Endothelial cell of umbilical vein (primary cell): ENCODE data around the gene RPSA. TPM values are rescaled to one million over a fixed set of nuclear protein-coding genes. Genes with fewer than 3 reads are reported as not detected.

Source experiments
- BruUV-seq: library from RNA; stranded (reverse); fragments of 400-500 nt; replicated peaks from 2 replicates; lab custom pipeline; 2021; lab: Mats Ljungman, UMichigan
- CTCF ChIA-PET: fragments of 300-600, 350-600 bp; sonication (Branson Sonifier 250); formaldehyde crosslinking; loops from one replicate; lab custom pipeline; 2021; ENCODE audit warnings: antibody characterized with exemption, inconsistent platforms; lab: Charles Lee
- POLR2A ChIA-PET: fragments of 300-600, 350-600 bp; sonication (Branson Sonifier 250); formaldehyde crosslinking; loops from one replicate; lab custom pipeline; 2021; ENCODE audit warnings: antibody characterized with exemption, inconsistent platforms; lab: Charles Lee
- DNase-seq: peaks from one replicate; pipeline ENCODE4 v3.0.0-alpha.2; 2011; ENCODE audit warnings: low read depth, low spot score
- FAIRE-seq: peaks from 2 replicates; lab custom pipeline; 2011; peaks lifted over from hg19 to GRCh38; lab: Jason Lieb, UNC
- H2AFZ ChIP-seq: 2 replicates; pipeline ENCODE4 v1.6.0; 2012; ENCODE audit warnings: low read depth, low read length, control low read depth, inconsistent platforms
- H3K27ac ChIP-seq: 2 replicates; pipeline ENCODE4 v1.5.1; 2011; ENCODE audit warnings: low read depth, mild to moderate bottlenecking, control low read depth, low read length, moderate library complexity; ENCODE audit not compliant: insufficient read depth
- H3K27me3 ChIP-seq, 2 experiments: 2 replicates each; pipeline versions ENCODE4 v1.6.0 to v1.6.1; 2011; ENCODE audit warnings: low read length in 2 of 2, mixed read lengths in 1 of 2; ENCODE audit not compliant: control insufficient read depth in 2 of 2, insufficient read depth in 2 of 2
- H3K36me3 ChIP-seq, 2 experiments: 2 replicates in 1 of 2; 3 replicates in 1 of 2; pipeline ENCODE4 v1.5.1; 2011; ENCODE audit warnings: low read length in 2 of 2, mild to moderate bottlenecking in 1 of 2, moderate library complexity in 1 of 2; ENCODE audit not compliant: control insufficient read depth in 2 of 2, insufficient read depth in 2 of 2; ENCODE audit errors: extremely low read depth in 1 of 2
- H3K4me1 ChIP-seq: 3 replicates; pipeline ENCODE4 v1.5.1; 2011; ENCODE audit warnings: mild to moderate bottlenecking, low read length; ENCODE audit not compliant: control insufficient read depth, insufficient read depth; ENCODE audit errors: extremely low read depth
- H3K4me2 ChIP-seq: 2 replicates; pipeline ENCODE4 v1.6.1; 2011; ENCODE audit warnings: low read length, control low read depth, mixed read lengths; ENCODE audit not compliant: insufficient read depth
- H3K4me3 ChIP-seq, 3 experiments: fragments of 200-600 bp in 1 of 3; sonication (generic), shearing (Covaris generic) in 1 of 3; replicated peaks in 1 of 3; 2 replicates each; pipeline ENCODE4 v1.5.1; 2011 to 2016; ENCODE audit warnings: control low read depth in 3 of 3, low read length in 3 of 3, mild to moderate bottlenecking in 2 of 3, inconsistent platforms in 1 of 3, low read depth in 1 of 3, moderate library complexity in 1 of 3; ENCODE audit not compliant: insufficient read depth in 1 of 3
- H3K79me2 ChIP-seq: 2 replicates; pipeline ENCODE4 v1.6.0; 2012; ENCODE audit warnings: low read length, inconsistent platforms; ENCODE audit not compliant: control insufficient read depth, insufficient read depth
- H3K9ac ChIP-seq: replicated peaks from 2 replicates; pipeline ENCODE3; 2011; ENCODE audit warnings: low read length, control low read depth; ENCODE audit not compliant: insufficient read depth; ENCODE audit errors: extremely low read depth
- H3K9me1 ChIP-seq: replicated peaks from 3 replicates; pipeline ENCODE4 v1.6.0; 2011; ENCODE audit warnings: mild to moderate bottlenecking, low read length; ENCODE audit not compliant: control insufficient read depth, insufficient read depth; ENCODE audit errors: extremely low read depth
- H3K9me3 ChIP-seq: replicated peaks from 2 replicates; pipeline ENCODE4 v1.5.1; 2012; ENCODE audit warnings: low read length, inconsistent platforms; ENCODE audit not compliant: control insufficient read depth, insufficient read depth
- H4K20me1 ChIP-seq: replicated peaks from 2 replicates; pipeline ENCODE3; 2011; ENCODE audit warnings: mild to moderate bottlenecking, low read length; ENCODE audit not compliant: control insufficient read depth, insufficient read depth; ENCODE audit errors: extremely low read depth
- CTCF ChIP-seq, 2 donors: IDR thresholded peaks; 1 replicate in 1 of 2; 2 replicates in 1 of 2; pipeline ENCODE4 v1.5.1; 2011; ENCODE audit warnings: low read length in 2 of 2, mild to moderate bottlenecking in 2 of 2, moderate library complexity in 2 of 2, control low read depth in 1 of 2, inconsistent platforms in 1 of 2, low read depth in 1 of 2; ENCODE audit not compliant: insufficient read depth in 1 of 2; ENCODE audit errors: extremely low read depth in 1 of 2
- EZH2 ChIP-seq: IDR thresholded peaks from 2 replicates; pipeline ENCODE4 v1.6.1; 2012; ENCODE audit warnings: borderline replicate concordance, low read depth, mild to moderate bottlenecking, moderate library complexity, low read length, inconsistent platforms; ENCODE audit not compliant: severe bottlenecking
- FOS ChIP-seq: IDR thresholded peaks from 2 replicates; pipeline ENCODE4 v1.6.1; 2011; ENCODE audit warnings: mild to moderate bottlenecking, low read length, moderate library complexity, borderline replicate concordance; ENCODE audit not compliant: insufficient read depth
- GATA2 ChIP-seq: IDR thresholded peaks from 2 replicates; pipeline ENCODE4 v1.7.0; 2011; ENCODE audit warnings: low read depth, mild to moderate bottlenecking, moderate library complexity, mixed read lengths, low read length; ENCODE audit not compliant: insufficient read length, insufficient read depth
- JUN ChIP-seq: IDR thresholded peaks from 2 replicates; pipeline ENCODE4 v1.6.1; 2011; ENCODE audit warnings: borderline replicate concordance, low read depth; ENCODE audit not compliant: insufficient read length, insufficient read depth
- MAX ChIP-seq: IDR thresholded peaks from 2 replicates; pipeline ENCODE4 v1.6.1; 2011; ENCODE audit not compliant: insufficient read depth, insufficient read length
- MYC ChIP-seq: IDR thresholded peaks from one replicate; pipeline ENCODE4 v1.6.1; 2011; ENCODE audit warnings: mild to moderate bottlenecking, low read depth, low read length
- POLR2A ChIP-seq: IDR thresholded peaks from 2 replicates; pipeline ENCODE4 v1.6.1; 2012; ENCODE audit warnings: low read depth, mild to moderate bottlenecking, control low read depth, low read length
- POLR2AphosphoS5 ChIP-seq: IDR thresholded peaks from 2 replicates; pipeline ENCODE4 v1.6.1; 2012; ENCODE audit warnings: low read depth, mild to moderate bottlenecking, control low read depth, low read length, moderate library complexity; ENCODE audit not compliant: insufficient read depth
- dilution Hi-C: fragments of 300-500 bp; cut with MboI; formaldehyde crosslinking; loops from one replicate; pipeline ENCODE4 v1.15.0; 2019; ENCODE audit warnings: low sequenced_read_pairs; ENCODE audit not compliant: extremely low pct_ligation_motif_present
- intact Hi-C: fragments of 100-400 bp; cut with micrococcal nuclease; formaldehyde crosslinking; loops from one replicate; pipeline ENCODE4 v1.10.0; 2022
- polyA plus RNA-seq, 4 experiments: library from polyadenylated mRNA; depleted of rRNA in 3 of 4; stranded (reverse) in 3 of 4; unstranded in 1 of 4; fragments of >200 nt; gene quantifications; 2 replicates each; pipeline versions ENCODE4 v1.2.1 to v1.2.3, GENCODE V29; 2011 to 2012; ENCODE audit warnings: missing spikeins in 1 of 4
- total RNA-seq: library from RNA; stranded (reverse); gene quantifications from 2 replicates; pipeline ENCODE4 v1.2.3, GENCODE V29; 2021

RPSA gene
- total and polyA plus RNA-seq, 2 donors (not counting 3 experiments of a cell fraction or from before 2014, with no cell fraction given), result 1,357 to 3,687 TPM

- no TSS peak for BruUV-seq
- H3K9ac ChIP-seq, result no peak overlapping the region
- no peaks in the 10 kb centered on the region for H3K9me1 ChIP-seq
- POLR2A ChIA-PET, result no interaction called here
- no peak for FAIRE-seq
- no peaks in the 10 kb centered on the region for H3K9me3 ChIP-seq
- CTCF ChIA-PET, result no interaction called here
- H2AFZ ChIP-seq, result no peak overlapping the region
- dilution Hi-C loops, result no loop called here
- H3K4me1 ChIP-seq, result peaks cover 3% of the 10 kb centered on the region
- H4K20me1 ChIP-seq, result peaks cover 15% of the 10 kb centered on the region
- H3K27ac ChIP-seq, result no peak overlapping the region
- H3K27me3 ChIP-seq, result no peaks in the 10 kb centered on the region
- H3K4me3 ChIP-seq, result no peak overlapping the region
- no peak overlapping the region for H3K4me2 ChIP-seq
- peaks cover 7 to 10% of the 10 kb centered on the region in 2 experiments for H3K36me3 ChIP-seq
- peaks cover 37% of the 10 kb centered on the region for H3K79me2 ChIP-seq
- intact Hi-C loops, result loop anchor here (10.0 kb wide), 1 partner anchor 1066 kb away; the partner anchor contains the start of gene RPL14
- no peak for DNase-seq
- TF ChIP-seq MAX, result no peak
- TF ChIP-seq EZH2, result no peak
- TF ChIP-seq JUN, result no peak
- TF ChIP-seq MYC, result no peak
- TF ChIP-seq GATA2, result no peak
- TF ChIP-seq POLR2AphosphoS5, result no peak
- no peak for TF ChIP-seq CTCF (IDR thresholded peaks at IDR 0.05; ENCODE audit: extremely low read depth in 1 of 2, insufficient read depth in 1 of 2, low read depth in 1 of 2, low read length in 2 of 2)
- TF ChIP-seq FOS, result no peak
- no peak for TF ChIP-seq POLR2A
Measured at GRCh38 chr3:39388741-39389248, 17.7 kb upstream of the RPSA start.
